SK-N-SH treated with all-trans-retinoic acid at 6 μM for 48 hours (cell line): Measurements from ENCODE around the gene MOV10.

ENCODE experiments used
- ATAC-seq: fragments of 200-7000 bp; cut with Tn5 transposase; 3 replicates; pipeline ENCODE4 v1.9.1; 2020; ENCODE audit warnings: mild to moderate bottlenecking, moderate library complexity
- ARNTL ChIP-seq: fragments of 450-650 bp; formaldehyde crosslinking; IDR thresholded peaks from 2 replicates; pipeline ENCODE4 v1.5.0; 2020; ENCODE audit warnings: low read depth, mild to moderate bottlenecking, moderate library complexity, borderline replicate concordance
- BACH2 ChIP-seq: fragments of 250-450 bp; sonication (Bioruptor Pico); IDR thresholded peaks from 2 replicates; pipeline ENCODE4 v1.9.0; 2021; ENCODE audit warnings: mild to moderate bottlenecking, borderline replicate concordance
- CREB5 ChIP-seq: fragments of 250-450 bp; sonication (Bioruptor Pico); IDR thresholded peaks from 2 replicates; pipeline ENCODE4 v1.5.1; 2020; ENCODE audit warnings: low read depth, mild to moderate bottlenecking, moderate library complexity
- CSDC2 ChIP-seq: fragments of 250-450 bp; sonication (Bioruptor Pico); IDR thresholded peaks from 2 replicates; pipeline ENCODE4 v1.5.0; 2020; ENCODE audit warnings: mild to moderate bottlenecking, moderate library complexity
- CSRNP3 ChIP-seq: fragments of 250-450 bp; sonication (Bioruptor Pico); IDR thresholded peaks from 2 replicates; pipeline ENCODE4 v1.5.1; 2021; ENCODE audit warnings: mild to moderate bottlenecking, moderate library complexity
- ESRRG ChIP-seq: fragments of 250-450 bp; sonication (Bioruptor Pico); IDR thresholded peaks from 2 replicates; pipeline ENCODE4 v1.6.1; 2021; ENCODE audit warnings: mild to moderate bottlenecking
- GLIS3 ChIP-seq: fragments of 250-450 bp; sonication (Bioruptor Pico); IDR thresholded peaks from 2 replicates; pipeline ENCODE4 v1.5.0; 2020; ENCODE audit warnings: mild to moderate bottlenecking, moderate library complexity
- ISL1 ChIP-seq: fragments of 250-450 bp; sonication (Bioruptor Pico); IDR thresholded peaks from 2 replicates; pipeline ENCODE4 v2.1.2; 2022; ENCODE audit warnings: mild to moderate bottlenecking, moderate library complexity
- OSR1 ChIP-seq: fragments of 250-450 bp; sonication (Bioruptor Pico); IDR thresholded peaks from 2 replicates; pipeline ENCODE4 v1.8.0; 2022; ENCODE audit warnings: moderate library complexity, mild to moderate bottlenecking, inconsistent platforms
- PATZ1 ChIP-seq: fragments of 250-450 bp; sonication (Bioruptor Pico); IDR thresholded peaks from 2 replicates; pipeline ENCODE4 v1.8.0; 2020; ENCODE audit warnings: mild to moderate bottlenecking, moderate library complexity, borderline replicate concordance
- POU6F1 ChIP-seq: fragments of 250-450 bp; sonication (Bioruptor Pico); IDR thresholded peaks from 2 replicates; pipeline ENCODE4 v1.8.0; 2021; ENCODE audit warnings: low read depth, mild to moderate bottlenecking, moderate library complexity, borderline replicate concordance
- PPARA ChIP-seq: fragments of 250-450 bp; sonication (Bioruptor Pico); IDR thresholded peaks from 2 replicates; pipeline ENCODE4 v1.5.0; 2020; ENCODE audit warnings: mild to moderate bottlenecking, borderline replicate concordance
- RARB ChIP-seq: fragments of 250-450 bp; sonication (Bioruptor Pico); IDR thresholded peaks from 2 replicates; pipeline ENCODE4 v1.8.0; 2021; ENCODE audit warnings: mild to moderate bottlenecking, moderate library complexity
- SNAI2 ChIP-seq: fragments of 250-450 bp; sonication (Bioruptor Pico); IDR thresholded peaks from 2 replicates; pipeline ENCODE4 v1.5.0; 2020; ENCODE audit warnings: mild to moderate bottlenecking, moderate library complexity
- TCF4 ChIP-seq: fragments of 250-450 bp; sonication (Bioruptor Pico); IDR thresholded peaks from 2 replicates; pipeline ENCODE4 v1.8.0; 2021; ENCODE audit warnings: mild to moderate bottlenecking, moderate library complexity, borderline replicate concordance
- TOX ChIP-seq: fragments of 250-450 bp; sonication (Bioruptor Pico); IDR thresholded peaks from 2 replicates; pipeline ENCODE4 v1.8.0; 2021; ENCODE audit warnings: mild to moderate bottlenecking, moderate library complexity, borderline replicate concordance
- TSHZ2 ChIP-seq: fragments of 250-450 bp; sonication (Bioruptor Pico); IDR thresholded peaks from 2 replicates; pipeline ENCODE4 v1.5.0; 2020; ENCODE audit warnings: mild to moderate bottlenecking, moderate library complexity
- ZC3H10 ChIP-seq: fragments of 250-450 bp; sonication (Bioruptor Pico); IDR thresholded peaks from 2 replicates; pipeline ENCODE4 v1.5.1; 2021; ENCODE audit warnings: mild to moderate bottlenecking, moderate library complexity
- ZFP3 ChIP-seq: fragments of 250-450 bp; sonication (Bioruptor Pico); IDR thresholded peaks from 2 replicates; pipeline ENCODE4 v1.5.0; 2020; ENCODE audit warnings: mild to moderate bottlenecking, moderate library complexity
- ZFP30 ChIP-seq: fragments of 450-650 bp; formaldehyde crosslinking; IDR thresholded peaks from 2 replicates; pipeline ENCODE4 v1.5.0; 2022; ENCODE audit warnings: mild to moderate bottlenecking, moderate library complexity
- ZNF565 ChIP-seq: fragments of 450-650 bp; formaldehyde crosslinking; conservative IDR thresholded peaks from 2 replicates; pipeline ENCODE4 v1.5.0; 2020; ENCODE audit warnings: low read depth, mild to moderate bottlenecking, moderate library complexity
- ZNF70 ChIP-seq: fragments of 450-650 bp; formaldehyde crosslinking; IDR thresholded peaks from 2 replicates; pipeline ENCODE4 v1.5.0; 2020; ENCODE audit warnings: mild to moderate bottlenecking, moderate library complexity
- ZNF8 ChIP-seq: fragments of 450-650 bp; formaldehyde crosslinking; IDR thresholded peaks from 2 replicates; pipeline ENCODE4 v1.5.0; 2020; ENCODE audit warnings: mild to moderate bottlenecking, moderate library complexity

MOV10 gene

GRCh38 chr1:112634367-112634766, 40.1 kb upstream of the MOV10 start:
- no peak for ATAC-seq
- TF ChIP-seq CSRNP3 (CRISPR knock-in tag) (no peak), PATZ1 (no peak), GLIS3 (CRISPR knock-in tag) (no peak), ZNF8 (CRISPR knock-in tag) (no peak), CSDC2 (CRISPR knock-in tag) (no peak), ESRRG (CRISPR knock-in tag) (no peak), ISL1 (no peak), TSHZ2 (CRISPR knock-in tag) (no peak), ZFP3 (CRISPR knock-in tag) (no peak), CREB5 (CRISPR knock-in tag) (no peak), ZC3H10 (CRISPR knock-in tag) (no peak), BACH2 (CRISPR knock-in tag) (no peak), ZFP30 (CRISPR knock-in tag) (no peak), POU6F1 (CRISPR knock-in tag) (no peak), RARB (CRISPR knock-in tag) (no peak), ZNF70 (no peak), TOX (CRISPR knock-in tag) (no peak), ARNTL (CRISPR knock-in tag) (no peak), OSR1 (no peak)

- TF ChIP-seq ESRRG (CRISPR knock-in tag) (no peak), ZNF565 (CRISPR knock-in tag) (no peak), ZFP3 (CRISPR knock-in tag) (no peak), ISL1 (no peak), GLIS3 (CRISPR knock-in tag) (no peak), TSHZ2 (CRISPR knock-in tag) (no peak), BACH2 (CRISPR knock-in tag) (no peak), ZC3H10 (CRISPR knock-in tag) (no peak), SNAI2 (CRISPR knock-in tag) (no peak), CREB5 (CRISPR knock-in tag) (no peak), PPARA (CRISPR knock-in tag) (no peak), RARB (CRISPR knock-in tag) (no peak), ZFP30 (CRISPR knock-in tag) (no peak), TCF4 (no peak), POU6F1 (CRISPR knock-in tag) (no peak)
- ATAC-seq, result no peak
These were observed 38.4 kb upstream of the MOV10 start for GRCh38 chr1:112636056-112636455.
